ENCODE results near the gene RHCG. TPM values are rescaled to one million over a fixed set of nuclear protein-coding genes. Genes with fewer than 3 reads are reported as not detected.

Gene RHCG
- total and polyA plus RNA-seq, 7 donors = 0.30 to 0.66 (median 0.43) TPM; not detected in 3

DNA sequence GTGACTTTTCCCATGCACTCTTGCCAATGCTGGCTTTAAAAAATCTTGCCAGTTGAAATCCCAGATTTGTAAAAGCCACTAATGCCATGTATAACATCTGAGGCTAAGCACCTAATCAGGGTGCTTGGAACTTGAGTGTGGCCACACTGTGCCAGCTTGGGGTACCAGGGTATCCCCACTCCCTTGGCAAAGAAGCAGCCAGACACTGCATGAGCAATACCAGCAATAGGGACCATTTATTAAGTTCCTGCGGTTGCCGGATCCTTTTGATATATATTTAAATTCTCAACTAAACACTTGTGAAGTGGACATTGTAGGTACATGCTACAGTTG, 2.2 kb upstream of the RHCG start:
- DNase-seq = no peak
- TF ChIP-seq, protein P1, sequence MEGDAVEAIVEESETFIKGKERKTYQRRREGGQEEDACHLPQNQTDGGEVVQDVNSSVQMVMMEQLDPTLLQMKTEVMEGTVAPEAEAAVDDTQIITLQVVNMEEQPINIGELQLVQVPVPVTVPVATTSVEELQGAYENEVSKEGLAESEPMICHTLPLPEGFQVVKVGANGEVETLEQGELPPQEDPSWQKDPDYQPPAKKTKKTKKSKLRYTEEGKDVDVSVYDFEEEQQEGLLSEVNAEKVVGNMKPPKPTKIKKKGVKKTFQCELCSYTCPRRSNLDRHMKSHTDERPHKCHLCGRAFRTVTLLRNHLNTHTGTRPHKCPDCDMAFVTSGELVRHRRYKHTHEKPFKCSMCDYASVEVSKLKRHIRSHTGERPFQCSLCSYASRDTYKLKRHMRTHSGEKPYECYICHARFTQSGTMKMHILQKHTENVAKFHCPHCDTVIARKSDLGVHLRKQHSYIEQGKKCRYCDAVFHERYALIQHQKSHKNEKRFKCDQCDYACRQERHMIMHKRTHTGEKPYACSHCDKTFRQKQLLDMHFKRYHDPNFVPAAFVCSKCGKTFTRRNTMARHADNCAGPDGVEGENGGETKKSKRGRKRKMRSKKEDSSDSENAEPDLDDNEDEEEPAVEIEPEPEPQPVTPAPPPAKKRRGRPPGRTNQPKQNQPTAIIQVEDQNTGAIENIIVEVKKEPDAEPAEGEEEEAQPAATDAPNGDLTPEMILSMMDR (IDR thresholded peaks at IDR 0.05) = no peak
- Histone ChIP-seq H3K9me3 (no peaks in the 10 kb centered on the region), H3K27ac (no peak overlapping the region), H3K27me3 (ENCODE audit: insufficient read depth in 3 of 3, low read length in 2 of 3) (peaks cover 4 to 72% (median 19%) of the 10 kb centered on the region in 3 donors), H3K4me1 (no peaks in the 10 kb centered on the region), H3K4me3 (no peak overlapping the region), H3K36me3 (ENCODE audit: insufficient read depth in 1 of 2, low read depth in 1 of 2) (no peaks in the 10 kb centered on the region)
- ATAC-seq = no peak
- 82 to 88% (median 87%) methylated on average over 2 of the region's 2 CpGs for WGBS, 3 donors
- intact Hi-C loops (cut with DNase I) = no loop called here

DNA sequence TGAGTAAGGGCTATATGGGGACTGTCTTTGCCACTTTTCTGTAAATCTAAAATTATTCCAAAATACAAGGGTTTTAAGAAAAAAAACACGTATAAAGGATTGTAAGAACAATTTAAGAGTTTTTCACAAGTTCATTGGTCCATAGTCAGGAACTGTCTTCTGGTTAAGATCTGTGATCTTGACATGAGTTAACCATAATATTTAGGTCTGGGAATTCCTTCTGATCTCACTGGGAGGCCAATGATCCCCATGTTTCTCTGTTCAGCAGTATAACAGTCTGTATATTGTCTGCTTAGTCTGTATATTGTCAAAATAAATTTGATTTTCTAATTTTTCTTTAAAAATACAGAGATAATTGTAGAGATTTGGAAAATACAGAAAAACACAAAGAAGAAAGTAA, 848 bp upstream of the RHCG start:
- Histone ChIP-seq H3K4me1 (no peaks in the 10 kb centered on the region), H3K36me3 (ENCODE audit: insufficient read depth in 1 of 2, low read depth in 1 of 2) (no peaks in the 10 kb centered on the region), H3K4me3 (no peak overlapping the region), H3K27me3 (ENCODE audit: insufficient read depth in 3 of 3, low read length in 2 of 3) (peaks cover 4 to 80% (median 19%) of the 10 kb centered on the region in 3 donors), H3K27ac (no peak overlapping the region), H3K9me3 (no peaks in the 10 kb centered on the region)
- no peak for ATAC-seq
- WGBS, 3 donors = 51 to 61% (median 57%) methylated on average over 1 of the region's 1 CpG
- intact Hi-C loops (cut with DNase I) = no loop called here
- TF ChIP-seq, protein P1 (IDR thresholded peaks at IDR 0.05) = no peak
- DNase-seq = no peak

DNA sequence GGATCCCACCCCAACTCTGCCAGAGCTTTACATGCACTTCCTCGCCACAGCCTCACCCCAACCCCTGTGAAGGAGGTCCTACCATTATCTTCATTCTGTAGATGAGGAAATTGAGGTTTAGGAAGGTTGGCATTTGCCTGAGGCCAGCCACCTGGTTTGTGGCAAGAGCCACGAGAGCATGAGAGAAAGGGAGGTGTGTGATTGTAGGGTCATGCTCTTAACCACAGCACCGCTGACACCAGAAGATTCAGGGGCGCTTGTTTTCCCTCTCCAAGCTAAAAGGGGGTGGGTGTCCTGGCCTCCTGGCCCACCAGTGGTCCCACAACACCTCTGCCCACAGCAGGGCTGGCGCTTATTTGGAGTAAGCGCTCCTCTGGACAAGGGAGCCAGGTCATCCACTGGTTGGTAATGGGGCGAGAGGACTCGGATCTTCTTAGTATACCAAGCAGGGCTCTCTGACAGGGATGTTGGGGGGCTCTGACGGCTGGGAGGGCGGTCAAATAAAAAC, 691 bp downstream of the RHCG start:
- H3K27ac ChIP-seq = no peak overlapping the region
- ATAC-seq (no peak), DNase-seq (no peak)
- WGBS, 3 donors = 59 to 73% (median 66%) methylated on average over 10 of the region's 10 CpGs
- TF ChIP-seq, protein P1 (IDR thresholded peaks at IDR 0.05) = no peak
- H3K4me1 ChIP-seq = no peaks in the 10 kb centered on the region
- H3K4me3 ChIP-seq = no peak overlapping the region
- no peaks in the 10 kb centered on the region for H3K36me3 ChIP-seq (ENCODE audit: insufficient read depth in 1 of 2, low read depth in 1 of 2)
- no peaks in the 10 kb centered on the region for H3K9me3 ChIP-seq
- intact Hi-C loops (cut with DNase I) = no loop called here
- H3K27me3 ChIP-seq (ENCODE audit: insufficient read depth in 3 of 3, low read length in 2 of 3) = peaks cover 4 to 88% (median 23%) of the 10 kb centered on the region in 3 donors

DNA sequence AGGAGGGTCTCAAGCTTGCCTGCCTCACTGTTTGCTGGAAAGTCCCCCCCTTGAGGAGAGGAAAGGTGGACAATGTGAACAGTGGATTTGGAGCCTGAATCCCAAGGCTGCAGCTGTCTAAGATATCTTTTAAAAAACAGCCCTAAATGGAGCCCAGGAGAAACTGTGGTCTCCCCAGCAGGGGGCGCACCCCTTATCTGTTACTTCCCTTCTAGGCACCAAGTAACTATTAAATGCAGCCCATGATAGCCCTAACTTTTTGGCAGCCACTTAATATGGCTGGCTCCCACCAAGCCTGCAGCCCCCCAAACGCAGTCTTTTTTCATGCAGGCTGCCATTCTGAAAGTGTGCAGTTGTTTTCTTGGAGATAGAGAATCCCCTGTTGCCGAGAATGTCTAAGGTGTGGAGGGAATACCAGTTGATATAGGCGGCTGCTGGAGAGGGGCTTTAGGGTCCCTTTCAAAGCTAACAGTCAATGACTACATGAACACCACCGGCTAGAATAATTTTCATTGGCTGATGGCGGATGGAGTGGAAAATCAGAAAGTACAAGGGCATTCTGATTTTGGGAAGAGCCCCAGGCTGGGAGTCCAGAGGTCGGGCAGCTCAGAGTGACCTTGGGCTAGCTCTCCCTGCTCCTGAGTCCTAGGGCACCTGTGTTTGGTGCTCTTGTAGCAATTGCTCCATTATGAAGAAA, 1.3 kb downstream of the RHCG start:
- H3K4me1 ChIP-seq = no peaks in the 10 kb centered on the region
- ATAC-seq (no peak), DNase-seq (no peak)
- H3K27me3 ChIP-seq (ENCODE audit: insufficient read depth in 3 of 3, low read length in 2 of 3) = peaks cover 4 to 86% (median 20%) of the 10 kb centered on the region in 3 donors
- TF ChIP-seq, protein P1 (IDR thresholded peaks at IDR 0.05) = no peak
- no peaks in the 10 kb centered on the region for H3K36me3 ChIP-seq (ENCODE audit: insufficient read depth in 1 of 2, low read depth in 1 of 2)
- intact Hi-C loops (cut with DNase I) = no loop called here
- H3K9me3 ChIP-seq = no peaks in the 10 kb centered on the region
- H3K27ac ChIP-seq = no peak overlapping the region
- H3K4me3 ChIP-seq = no peak overlapping the region
- 72 to 74% (median 73%) methylated on average over 7 of the region's 7 CpGs for WGBS, 3 donors

DNA sequence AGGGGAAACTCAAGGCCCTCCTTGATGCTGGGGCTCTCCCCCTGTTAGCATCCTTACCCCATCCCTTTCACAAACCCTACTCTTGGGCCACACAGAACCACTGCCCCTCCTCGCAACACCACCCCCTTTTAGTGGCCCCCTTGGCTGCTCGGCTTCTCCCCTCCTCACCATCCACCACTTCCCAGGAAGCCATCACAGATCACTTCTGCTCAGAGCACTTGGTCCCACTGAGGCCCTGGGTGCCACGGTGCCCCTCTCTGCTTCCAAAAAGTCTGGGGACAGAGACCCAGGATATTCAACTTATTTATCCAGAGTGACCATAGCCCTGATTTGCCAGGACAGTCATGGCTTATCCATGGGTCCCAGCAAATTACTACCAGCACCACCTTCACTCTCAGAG, 2.4 kb downstream of the RHCG start:
- no peak overlapping the region for H3K27ac ChIP-seq
- no peaks in the 10 kb centered on the region for H3K9me3 ChIP-seq
- ATAC-seq (no peak), DNase-seq (no peak)
- H3K36me3 ChIP-seq (ENCODE audit: insufficient read depth in 1 of 2, low read depth in 1 of 2) = no peaks in the 10 kb centered on the region
- intact Hi-C loops (cut with DNase I) = no loop called here
- H3K4me3 ChIP-seq = no peak overlapping the region
- H3K27me3 ChIP-seq (ENCODE audit: insufficient read depth in 3 of 3, low read length in 2 of 3) = peaks cover 4 to 82% (median 18%) of the 10 kb centered on the region in 3 donors
- TF ChIP-seq, protein P1 (IDR thresholded peaks at IDR 0.05) = no peak
- H3K4me1 ChIP-seq = no peaks in the 10 kb centered on the region
- 77 to 88% (median 85%) methylated on average over 3 of the region's 3 CpGs for WGBS, 3 donors

Measured in psoas muscle (tissue), 8 donors.